ENCODE measurements around the gene GCSAM.
"Not testable (repeated sequence)": the region's sequence is repeated elsewhere in the genome, so short reads cannot be mapped to it uniquely, and the experiment has no call there.

The GCSAM gene

DNA sequence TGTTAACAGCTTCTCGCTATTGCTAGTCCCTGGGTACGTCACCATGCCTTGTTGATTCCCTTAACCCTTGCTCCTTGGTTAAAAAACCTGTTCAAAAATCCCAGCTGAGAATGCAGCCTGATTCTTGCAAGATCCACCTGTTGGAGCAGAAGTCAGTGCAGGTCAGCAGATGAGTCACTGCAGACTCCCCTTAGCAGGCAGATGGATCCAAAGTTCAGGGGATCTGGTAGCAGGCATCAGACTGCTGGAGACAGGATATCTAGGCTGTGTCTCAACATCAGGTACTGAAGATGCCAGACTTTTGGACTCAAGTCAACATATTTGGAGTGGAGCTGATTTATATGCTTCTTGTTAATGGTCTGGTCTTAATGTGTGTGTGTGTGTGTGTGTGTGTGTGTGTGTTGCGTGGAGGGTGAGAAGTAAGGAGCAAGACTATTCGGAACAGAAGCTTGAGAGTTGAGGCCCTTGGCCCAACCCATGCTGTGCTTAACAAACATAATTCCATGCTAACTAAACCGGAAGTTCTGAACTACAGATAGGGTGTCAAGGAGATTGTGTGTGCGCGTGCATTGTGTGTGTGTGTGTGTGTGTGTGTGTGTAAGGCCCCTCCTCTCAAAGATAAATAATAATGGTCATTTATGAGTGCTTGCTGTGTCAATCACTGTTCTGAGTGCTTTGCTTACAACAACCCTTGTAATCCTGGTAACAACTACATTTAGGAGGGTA, 47.9 kb downstream of the GCSAM start:
- no peak overlapping the region for H3K4me3 ChIP-seq (ENCODE audit: low read length)
- TF ChIP-seq ZNF274 (IDR thresholded peaks at IDR 0.05; ENCODE audit: low read depth, low read length): no peak

DNA sequence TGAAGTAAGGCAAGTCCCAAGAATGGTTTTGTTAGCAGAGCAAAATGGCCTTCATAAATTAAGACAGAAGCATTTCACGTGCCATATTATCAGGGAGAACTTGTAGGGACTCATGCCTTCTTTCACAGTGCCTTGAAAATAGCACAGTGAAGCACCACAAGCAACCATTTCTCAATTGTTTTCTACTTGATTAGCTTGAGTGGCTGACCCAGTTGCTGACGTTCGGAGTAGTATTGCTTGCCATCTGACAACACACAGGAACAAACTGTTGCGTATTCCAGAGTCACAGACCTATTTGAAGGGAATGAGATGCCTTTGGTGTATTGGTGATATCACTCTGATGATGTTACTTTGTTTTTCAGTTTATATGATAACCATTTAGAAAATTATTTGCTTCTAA, 49.8 kb downstream of the GCSAM start:
- no peak for TF ChIP-seq ZNF274 (IDR thresholded peaks at IDR 0.05; ENCODE audit: low read depth, low read length)
- no peak overlapping the region for H3K4me3 ChIP-seq (ENCODE audit: low read length)

DNA sequence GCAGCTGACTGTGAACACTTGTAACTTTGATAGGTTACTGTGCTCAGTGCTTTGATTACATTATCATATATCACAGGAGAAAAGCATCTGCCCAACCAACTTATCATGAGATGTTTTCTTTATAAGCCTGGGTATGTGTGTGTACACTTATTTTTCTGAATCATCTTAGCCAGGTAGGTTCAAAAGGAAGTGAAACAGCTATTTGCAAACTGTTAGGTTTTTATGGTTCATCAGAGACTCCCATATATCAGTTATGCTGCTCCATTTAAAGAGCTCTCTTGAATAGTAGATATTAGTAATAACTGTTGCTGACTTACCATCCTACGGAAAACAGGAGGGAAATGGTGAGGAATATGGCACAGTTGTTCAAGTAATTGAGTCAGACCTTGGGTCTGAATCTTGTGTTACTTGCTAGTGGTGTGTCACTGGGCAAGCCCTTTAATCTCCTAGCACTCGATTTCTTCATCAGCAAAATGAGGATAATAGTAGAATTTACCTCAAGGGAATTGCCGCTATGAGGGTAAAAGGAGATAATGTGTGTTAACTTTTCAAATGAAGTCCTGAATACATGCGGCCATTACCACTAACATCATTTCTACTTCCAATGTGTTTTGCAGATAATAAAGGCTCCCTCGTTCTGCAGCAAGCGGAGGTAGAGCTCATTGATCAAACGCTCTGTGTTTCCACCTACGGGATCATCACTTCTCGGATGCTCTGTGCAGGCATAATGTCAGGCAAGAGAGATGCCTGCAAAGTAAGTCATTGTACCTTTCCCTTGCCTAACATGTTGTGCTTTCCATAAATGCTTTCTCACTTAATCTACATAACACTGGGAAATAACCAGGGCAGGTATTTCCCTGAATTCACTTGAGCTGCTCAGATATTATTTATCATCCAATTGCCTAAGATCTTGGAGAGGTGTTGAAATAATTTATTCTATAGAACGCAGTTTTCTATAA, 54.6 kb downstream of the GCSAM start:
- H3K4me3 ChIP-seq (ENCODE audit: low read length): no peak overlapping the region
- TF ChIP-seq ZNF274 (IDR thresholded peaks at IDR 0.05; ENCODE audit: low read depth, low read length): no peak

DNA sequence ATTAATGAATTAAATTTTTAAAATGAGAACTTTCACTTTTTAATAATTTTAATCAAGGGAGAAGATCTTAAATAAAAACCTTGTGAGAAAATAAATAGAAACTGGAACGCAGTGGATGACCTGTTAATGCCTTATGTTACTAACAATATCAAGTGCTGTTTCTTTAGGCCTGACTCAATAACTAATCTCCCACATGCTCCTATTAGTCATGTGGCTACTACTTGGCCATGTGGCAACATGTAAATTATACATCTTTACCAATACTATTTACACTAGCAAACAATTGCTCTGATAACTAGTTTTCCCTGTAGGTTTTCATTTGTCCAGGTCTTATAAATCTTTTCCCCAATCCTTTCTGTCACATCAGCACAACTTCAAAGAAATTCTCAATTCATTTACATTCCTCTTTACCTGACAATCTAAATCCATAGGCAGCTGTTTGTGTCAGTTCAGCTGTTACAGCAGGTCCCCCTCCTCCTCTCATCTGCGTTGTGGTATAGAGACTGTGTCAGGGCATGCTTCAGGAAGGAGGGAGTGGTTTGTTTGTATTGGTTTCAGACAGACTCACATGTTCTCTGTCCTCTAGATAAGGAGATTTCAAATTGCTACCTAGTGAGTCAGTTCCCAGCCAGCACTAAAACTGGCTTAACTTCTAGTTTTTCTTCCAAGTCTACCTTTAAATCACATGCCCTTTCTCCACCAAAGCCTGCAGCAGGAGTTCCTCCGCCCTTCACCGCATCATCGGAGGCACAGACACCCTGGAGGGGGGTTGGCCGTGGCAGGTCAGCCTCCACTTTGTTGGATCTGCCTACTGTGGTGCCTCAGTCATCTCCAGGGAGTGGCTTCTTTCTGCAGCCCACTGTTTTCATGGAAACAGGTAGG, 58.2 kb downstream of the GCSAM start:
- no peak for TF ChIP-seq ZNF274 (IDR thresholded peaks at IDR 0.05; ENCODE audit: low read depth, low read length)
- H3K4me3 ChIP-seq (ENCODE audit: low read length): no peak overlapping the region

DNA sequence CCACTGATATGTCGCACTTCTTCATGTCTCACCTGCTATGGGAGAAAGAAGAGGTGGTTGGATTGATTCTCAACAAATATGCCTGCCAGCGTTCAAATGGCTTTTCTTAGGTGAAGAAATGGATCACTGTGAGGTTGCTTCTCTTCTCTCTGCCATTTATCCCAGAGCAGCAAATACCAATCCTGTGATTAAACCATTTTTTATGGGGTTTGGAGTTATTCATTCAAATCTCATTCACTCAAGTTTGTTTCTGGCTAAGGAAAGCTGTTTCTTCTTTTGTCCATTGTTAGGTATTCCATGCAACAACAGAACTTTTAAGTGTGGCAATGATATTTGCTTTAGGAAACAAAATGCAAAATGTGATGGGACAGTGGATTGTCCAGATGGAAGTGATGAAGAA, 59.0 kb downstream of the GCSAM start:
- TF ChIP-seq ZNF274 (IDR thresholded peaks at IDR 0.05; ENCODE audit: low read depth, low read length): no peak
- no peak overlapping the region for H3K4me3 ChIP-seq (ENCODE audit: low read length)

DNA sequence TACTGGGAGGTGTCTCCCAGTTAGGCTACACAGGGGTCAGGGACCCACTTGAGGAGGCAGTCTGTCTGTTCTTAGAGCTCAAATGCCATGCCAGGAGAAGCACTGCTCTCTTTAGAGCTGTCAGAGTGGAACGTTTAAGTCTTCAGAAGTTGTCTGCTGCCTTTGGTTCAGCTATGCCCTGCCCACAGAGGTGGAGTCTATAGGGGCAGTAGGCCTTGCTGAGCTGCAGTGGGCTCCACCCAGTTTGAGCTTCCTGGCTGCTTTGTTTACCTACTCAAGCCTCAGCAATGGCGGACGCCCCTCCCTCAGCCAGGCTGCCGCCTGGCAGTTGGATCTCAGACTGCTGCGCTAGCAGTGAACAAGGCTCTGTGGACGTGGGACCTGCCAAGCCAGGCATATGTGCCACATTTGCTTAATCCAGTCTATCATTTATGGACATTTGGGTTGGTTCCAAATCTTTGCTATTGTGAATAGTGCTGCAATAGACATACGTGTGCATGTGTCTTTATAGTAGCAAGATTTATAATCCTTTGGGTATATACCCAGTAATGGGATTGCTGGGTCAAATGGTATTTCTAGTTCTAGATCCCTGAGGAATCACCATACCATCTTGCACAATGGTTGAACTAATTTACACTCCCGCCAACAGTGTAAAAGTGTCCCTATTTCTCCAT, 60.5 kb downstream of the GCSAM start:
- not testable (repeated sequence) for H3K4me3 ChIP-seq (ENCODE audit: low read length)

Measured in GM08714 (cell line).